ENCODE measurements around the gene ATP8A2.

The ATP8A2 gene

GRCh38 chr13:25992076-25992475 lies 620.3 kb downstream of the ATP8A2 start:
- DNase-seq (ENCODE audit: low read depth in 4 of 4, low spot score in 1 of 4): no peak

- no peak for DNase-seq (ENCODE audit: low read depth in 4 of 4, low spot score in 1 of 4)
Observed at GRCh38 chr13:26007261-26008125, 635.7 kb downstream of the ATP8A2 start.

- no peak for DNase-seq (ENCODE audit: low read depth in 4 of 4, low spot score in 1 of 4)
Observed at GRCh38 chr13:26010487-26011207, 638.9 kb downstream of the ATP8A2 start.

- no peak for DNase-seq (ENCODE audit: low read depth in 4 of 4, low spot score in 1 of 4)
Observed at GRCh38 chr13:26011208-26011573, 639.4 kb downstream of the ATP8A2 start.

- peak; percentile 13 to 30 (median 18) for DNase-seq (ENCODE audit: low read depth in 4 of 4, low spot score in 1 of 4)
Observed at GRCh38 chr13:26011996-26012821, 640.4 kb downstream of the ATP8A2 start.

GRCh38 chr13:26012995-26013394 lies 641.2 kb downstream of the ATP8A2 start:
- DNase-seq (ENCODE audit: low read depth in 4 of 4, low spot score in 1 of 4): no peak

GRCh38 chr13:26015271-26016125 lies 643.7 kb downstream of the ATP8A2 start:
- DNase-seq (ENCODE audit: low read depth in 4 of 4, low spot score in 1 of 4): no peak

GRCh38 chr13:26016189-26016588 lies 644.4 kb downstream of the ATP8A2 start:
- DNase-seq (ENCODE audit: low read depth in 4 of 4, low spot score in 1 of 4): no peak

- no peak for DNase-seq (ENCODE audit: low read depth in 4 of 4, low spot score in 1 of 4)
Observed at GRCh38 chr13:26017196-26017921, 645.6 kb downstream of the ATP8A2 start.

GRCh38 chr13:26017932-26018665 lies 646.3 kb downstream of the ATP8A2 start:
- no peak for DNase-seq (ENCODE audit: low read depth in 4 of 4, low spot score in 1 of 4)

- DNase-seq (ENCODE audit: low read depth in 4 of 4, low spot score in 1 of 4): no peak
Observed at GRCh38 chr13:26019251-26019650, 647.5 kb downstream of the ATP8A2 start.

GRCh38 chr13:26019881-26020870 lies 648.4 kb downstream of the ATP8A2 start:
- no peak for DNase-seq (ENCODE audit: low read depth in 4 of 4, low spot score in 1 of 4)

GRCh38 chr13:26020891-26021290 lies 649.1 kb downstream of the ATP8A2 start:
- DNase-seq (ENCODE audit: low read depth in 4 of 4, low spot score in 1 of 4): no peak

- DNase-seq (ENCODE audit: low read depth in 4 of 4, low spot score in 1 of 4): no peak
Observed at GRCh38 chr13:26021516-26021915, 649.7 kb downstream of the ATP8A2 start.

GRCh38 chr13:26021956-26022355 lies 650.2 kb downstream of the ATP8A2 start:
- no peak for DNase-seq (ENCODE audit: low read depth in 4 of 4, low spot score in 1 of 4)

- DNase-seq (ENCODE audit: low read depth in 4 of 4, low spot score in 1 of 4): no peak
Observed at GRCh38 chr13:26022538-26023292, 650.9 kb downstream of the ATP8A2 start.

- no peak for DNase-seq (ENCODE audit: low read depth in 4 of 4, low spot score in 1 of 4)
Observed at GRCh38 chr13:26024558-26024957, 652.8 kb downstream of the ATP8A2 start.
